Retina (tissue), 1 donor: ENCODE measurements around the gene MAMDC2.
"Not testable (repeated sequence)": the region's sequence is repeated elsewhere in the genome, so short reads cannot be mapped to it uniquely, and the experiment has no call there.

ENCODE experiments used
- DNase-seq: peaks from one replicate; pipeline ENCODE4 v3.0.0-alpha.2; 2016

Gene MAMDC2

GRCh38 chr9:70043689-70044489 is at the start of gene MAMDC2:
TSS of gene MAMDC2 (plus strand) at chr9:70043848. CDS start at chr9:70044198, 350 bp downstream.
- peak; percentile 84 for DNase-seq

GRCh38 chr9:69995846-69996245 is 47.8 kb upstream of the MAMDC2 start:
- no peak for DNase-seq

- peak; percentile 23 for DNase-seq
These were observed 46.7 kb upstream of the MAMDC2 start for GRCh38 chr9:69996967-69997366.

GRCh38 chr9:69997524-69997923 is 46.1 kb upstream of the MAMDC2 start:
- DNase-seq: no peak

GRCh38 chr9:69999315-69999714 is 44.3 kb upstream of the MAMDC2 start:
- no peak for DNase-seq

GRCh38 chr9:70000469-70000868 is 43.2 kb upstream of the MAMDC2 start:
- DNase-seq: no peak

GRCh38 chr9:70003901-70004714 is 39.5 kb upstream of the MAMDC2 start:
- DNase-seq: no peak

GRCh38 chr9:70006306-70006705 is 37.3 kb upstream of the MAMDC2 start:
- no peak for DNase-seq

GRCh38 chr9:70007831-70008230 is 35.8 kb upstream of the MAMDC2 start:
- no peak for DNase-seq

GRCh38 chr9:70010015-70010414 is 33.6 kb upstream of the MAMDC2 start:
- no peak for DNase-seq

- no peak for DNase-seq
These were observed 32.3 kb upstream of the MAMDC2 start for GRCh38 chr9:70011366-70011765.

GRCh38 chr9:70012569-70012968 is 31.1 kb upstream of the MAMDC2 start:
- no peak for DNase-seq

GRCh38 chr9:70013598-70014196 is 30.0 kb upstream of the MAMDC2 start:
- DNase-seq: no peak

- DNase-seq: no peak
These were observed 28.5 kb upstream of the MAMDC2 start for GRCh38 chr9:70015099-70015498.

- DNase-seq: no peak
These were observed 23.4 kb upstream of the MAMDC2 start for GRCh38 chr9:70020217-70020616.

GRCh38 chr9:70020991-70021571 is 22.6 kb upstream of the MAMDC2 start:
- no peak for DNase-seq

- DNase-seq: no peak
These were observed 15.4 kb upstream of the MAMDC2 start for GRCh38 chr9:70028287-70028686.

GRCh38 chr9:70030156-70030555 is 13.5 kb upstream of the MAMDC2 start:
- no peak for DNase-seq

GRCh38 chr9:70031141-70031545 is 12.5 kb upstream of the MAMDC2 start:
- no peak for DNase-seq

- peak; percentile 17 for DNase-seq
These were observed 9.4 kb upstream of the MAMDC2 start for GRCh38 chr9:70034271-70034711.

GRCh38 chr9:70035691-70036090 is 8.0 kb upstream of the MAMDC2 start:
- no peak for DNase-seq

- DNase-seq: no peak
These were observed 7.0 kb upstream of the MAMDC2 start for GRCh38 chr9:70036641-70037040.

GRCh38 chr9:70038171-70038621 is 5.5 kb upstream of the MAMDC2 start:
- DNase-seq: not testable (repeated sequence)
